ENCODE data around the gene KLHL35. TPM values are rescaled to one million over a fixed set of nuclear protein-coding genes. Genes with fewer than 3 reads are reported as not detected.

Gene KLHL35
- total RNA-seq, 1 donor from 2014 or later: 1.7 TPM

DNA sequence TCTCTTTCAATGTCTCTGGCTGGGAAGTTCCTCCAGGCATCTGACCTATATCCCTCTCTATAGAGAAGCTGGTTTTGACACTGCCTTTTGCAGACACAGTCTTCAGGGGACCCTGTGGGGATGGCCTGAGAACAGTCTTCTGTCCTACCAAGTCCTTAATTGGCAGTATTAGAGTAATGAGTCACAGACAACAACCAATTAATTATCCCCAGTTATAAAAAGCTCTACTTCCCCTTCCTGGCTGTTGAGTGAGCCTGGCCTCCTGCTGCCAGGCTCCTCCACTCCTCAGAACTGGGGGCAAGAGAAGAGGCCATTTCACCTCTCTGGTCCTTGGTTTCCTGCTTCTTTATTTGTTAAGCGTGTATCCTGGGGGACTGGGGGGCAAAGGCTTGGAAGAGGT, 41.2 kb upstream of the KLHL35 start:
- no peak for DNase-seq
- peaks cover 16% of the 10 kb centered on the region for H3K4me1 Mint-ChIP-seq
- H3K27ac Mint-ChIP-seq: no peak overlapping the region
- no peak overlapping the region for H3K4me3 Mint-ChIP-seq
- H3K27me3 Mint-ChIP-seq: peaks cover 2% of the 10 kb centered on the region
- H3K36me3 Mint-ChIP-seq (ENCODE audit: low read depth): no peaks in the 10 kb centered on the region
- H3K9me3 Mint-ChIP-seq: no peaks in the 10 kb centered on the region
- intact Hi-C loops (cut with micrococcal nuclease): loop anchor here (2.0 kb wide), 1 partner anchor 53 kb away; no protein-coding TSS in a partner anchor

DNA sequence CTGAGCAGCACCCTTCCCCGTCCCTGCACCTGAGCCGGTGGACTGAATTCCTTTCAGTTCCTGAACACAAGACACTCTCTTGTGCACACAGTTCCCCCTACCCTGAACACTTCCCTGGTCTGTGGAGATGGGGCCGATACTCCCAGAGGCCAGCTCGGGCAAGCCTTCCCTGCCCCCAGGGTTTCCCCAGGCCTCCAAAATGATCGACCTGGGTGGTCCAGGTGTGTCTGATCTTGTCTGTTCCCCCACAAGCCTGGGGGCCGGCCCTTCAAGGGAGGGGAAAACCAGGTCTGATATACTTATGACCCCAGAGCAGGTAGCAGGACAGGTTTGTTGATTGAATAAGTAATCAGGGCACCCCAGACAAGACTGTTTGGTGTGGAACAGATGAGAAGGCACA, 40.7 kb upstream of the KLHL35 start:
- Mint-ChIP-seq H3K4me1 (peaks cover 16% of the 10 kb centered on the region), H3K4me3 (no peak overlapping the region), H3K27ac (no peak overlapping the region), H3K27me3 (peaks cover 2% of the 10 kb centered on the region), H3K9me3 (no peaks in the 10 kb centered on the region), H3K36me3 (ENCODE audit: low read depth) (no peaks in the 10 kb centered on the region)
- no peak for DNase-seq
- intact Hi-C loops (cut with micrococcal nuclease): loop anchor here (2.0 kb wide), 1 partner anchor 53 kb away; no protein-coding TSS in a partner anchor

DNA sequence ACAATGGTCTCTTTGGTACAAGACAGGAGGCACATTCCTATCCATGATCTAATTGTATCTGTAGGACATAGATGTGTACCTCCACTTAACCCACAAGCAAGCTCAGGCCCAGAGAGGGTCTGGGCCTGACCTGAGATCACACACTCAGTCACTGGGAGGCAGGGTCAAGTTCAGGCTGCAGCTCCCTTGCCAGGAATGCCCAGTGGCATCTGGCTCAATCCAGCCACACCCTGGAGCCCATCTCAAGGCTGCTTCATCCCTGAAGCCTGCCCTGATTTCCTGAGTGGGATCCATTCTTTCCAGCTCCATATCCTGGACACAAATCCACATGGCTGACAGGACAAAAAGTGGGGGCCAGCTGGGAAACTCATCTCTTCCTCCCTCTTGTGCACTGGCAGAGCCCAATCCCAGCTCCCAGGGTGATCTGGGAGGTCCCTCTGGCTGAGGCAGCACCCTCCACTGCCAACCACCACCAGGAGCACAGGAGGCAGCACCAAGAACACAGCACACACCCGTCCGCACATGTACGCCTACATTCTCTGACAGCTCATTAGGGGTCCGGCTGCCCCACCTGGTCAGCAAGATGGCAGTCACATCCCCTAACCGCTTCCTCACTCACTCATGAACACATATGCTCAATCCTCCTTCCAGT, 39.2 kb upstream of the KLHL35 start:
- intact Hi-C loops (cut with micrococcal nuclease): no loop called here
- Mint-ChIP-seq H3K36me3 (ENCODE audit: low read depth) (no peaks in the 10 kb centered on the region), H3K9me3 (no peaks in the 10 kb centered on the region), H3K27ac (no peak overlapping the region), H3K27me3 (peaks cover 2% of the 10 kb centered on the region), H3K4me3 (no peak overlapping the region), H3K4me1 (peaks cover 16% of the 10 kb centered on the region)
- DNase-seq: no peak

DNA sequence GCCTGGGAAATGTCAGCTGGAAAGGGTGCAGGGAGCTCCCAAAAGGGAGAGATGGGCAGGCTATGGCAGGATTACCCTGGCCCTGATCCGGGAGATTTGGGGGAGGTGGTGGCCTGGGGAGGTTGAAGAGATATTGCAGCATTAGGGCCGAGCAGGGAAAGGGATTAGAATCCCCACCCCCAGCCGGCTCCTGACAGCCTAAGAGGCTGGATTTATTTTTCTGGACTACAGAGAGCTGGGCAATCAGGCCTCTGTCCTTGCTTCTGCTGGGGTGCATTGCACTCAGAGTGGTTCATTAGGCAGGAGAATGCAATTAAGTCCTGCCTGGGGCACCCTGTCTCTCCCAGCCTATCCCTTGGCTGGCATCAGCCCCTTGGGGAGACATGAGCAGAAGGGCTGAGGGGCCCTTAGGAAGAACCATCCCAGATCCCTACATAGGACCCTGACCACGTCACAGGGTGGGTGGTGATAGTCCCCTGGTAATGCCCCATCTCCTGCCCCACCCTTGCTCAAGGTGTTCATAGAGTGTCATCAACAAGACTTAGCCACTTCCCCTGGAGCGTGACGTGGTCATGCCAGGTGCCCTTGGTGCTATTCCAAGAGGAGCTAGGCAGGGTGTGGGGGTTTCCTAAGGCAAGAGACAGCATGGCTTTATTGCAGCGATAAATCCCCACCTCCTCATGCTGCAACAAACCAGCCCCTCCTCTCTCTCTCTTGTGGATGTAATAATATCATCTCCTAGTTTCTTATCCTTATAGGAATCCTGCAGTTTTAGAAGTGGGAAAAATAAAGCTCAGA, 38.4 kb upstream of the KLHL35 start:
- H3K36me3 Mint-ChIP-seq (ENCODE audit: low read depth): no peaks in the 10 kb centered on the region
- H3K27ac Mint-ChIP-seq: no peak overlapping the region
- H3K9me3 Mint-ChIP-seq: no peaks in the 10 kb centered on the region
- no peak for DNase-seq
- no peak overlapping the region for H3K4me3 Mint-ChIP-seq
- H3K27me3 Mint-ChIP-seq: peaks cover 2% of the 10 kb centered on the region
- H3K4me1 Mint-ChIP-seq: peaks cover 16% of the 10 kb centered on the region
- intact Hi-C loops (cut with micrococcal nuclease): no loop called here

DNA sequence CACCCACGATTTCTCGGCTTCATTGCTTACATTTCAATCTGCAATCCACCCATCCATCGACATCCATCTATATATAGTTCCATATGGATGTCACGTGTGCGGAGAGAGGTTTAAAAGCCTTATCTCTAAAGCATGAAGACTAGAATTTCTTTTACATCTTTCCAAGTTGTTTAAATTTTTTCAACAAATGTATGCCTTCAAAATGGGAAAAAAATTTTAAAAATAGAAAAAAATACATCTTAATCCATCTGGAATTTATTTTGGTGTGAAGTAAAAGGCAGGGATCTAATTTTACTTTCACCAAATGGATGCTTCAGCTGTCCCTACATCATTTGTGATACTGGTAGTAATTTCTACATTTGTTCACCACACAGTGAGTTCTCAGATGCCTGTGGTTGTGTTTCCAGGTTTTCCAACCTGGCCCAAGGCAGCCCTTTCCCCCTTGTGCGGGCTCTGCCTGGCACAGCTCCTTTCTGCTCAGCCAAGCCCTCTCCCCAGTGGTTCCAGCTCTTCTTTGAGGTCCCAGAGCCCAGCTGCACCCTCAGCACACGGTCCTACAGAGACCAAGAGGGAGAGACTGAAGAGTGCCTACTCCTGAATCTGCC, 37.6 kb upstream of the KLHL35 start:
- Mint-ChIP-seq H3K27me3 (peaks cover 2% of the 10 kb centered on the region), H3K36me3 (ENCODE audit: low read depth) (no peaks in the 10 kb centered on the region), H3K4me1 (peaks cover 9% of the 10 kb centered on the region), H3K9me3 (no peaks in the 10 kb centered on the region), H3K4me3 (no peak overlapping the region), H3K27ac (no peak overlapping the region)
- intact Hi-C loops (cut with micrococcal nuclease): no loop called here
- DNase-seq: no peak

DNA sequence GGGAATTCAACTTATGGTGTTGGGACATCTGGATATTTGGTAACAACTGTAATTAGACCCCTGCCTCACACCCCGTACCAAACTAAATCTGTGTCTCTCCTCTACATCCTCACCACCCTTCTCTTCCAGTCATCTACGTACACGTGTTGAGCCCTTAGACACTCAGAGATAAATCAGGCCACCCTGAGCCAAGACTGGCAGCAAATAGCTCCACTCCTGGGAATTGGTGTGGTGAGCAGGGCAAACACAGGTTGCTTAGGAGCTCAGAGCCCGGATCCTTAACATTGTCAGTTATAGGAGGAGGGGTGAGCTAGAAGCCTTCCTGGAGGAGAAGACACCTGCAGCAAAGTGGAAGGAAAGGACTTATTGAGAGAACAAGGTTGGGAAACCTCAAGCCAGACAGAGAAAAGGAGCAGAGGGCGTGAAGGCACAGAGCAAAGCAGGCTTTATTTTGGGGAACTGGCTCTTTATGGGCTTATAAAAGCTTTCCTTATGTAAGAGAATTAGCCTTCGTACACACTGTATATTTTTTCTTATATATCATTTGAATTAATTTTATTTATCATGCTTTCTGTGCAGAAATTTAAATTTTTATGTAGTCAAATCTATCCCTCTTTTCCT, 36.9 kb upstream of the KLHL35 start:
- Mint-ChIP-seq H3K36me3 (ENCODE audit: low read depth) (no peaks in the 10 kb centered on the region), H3K4me1 (peaks cover 3% of the 10 kb centered on the region)

DNA sequence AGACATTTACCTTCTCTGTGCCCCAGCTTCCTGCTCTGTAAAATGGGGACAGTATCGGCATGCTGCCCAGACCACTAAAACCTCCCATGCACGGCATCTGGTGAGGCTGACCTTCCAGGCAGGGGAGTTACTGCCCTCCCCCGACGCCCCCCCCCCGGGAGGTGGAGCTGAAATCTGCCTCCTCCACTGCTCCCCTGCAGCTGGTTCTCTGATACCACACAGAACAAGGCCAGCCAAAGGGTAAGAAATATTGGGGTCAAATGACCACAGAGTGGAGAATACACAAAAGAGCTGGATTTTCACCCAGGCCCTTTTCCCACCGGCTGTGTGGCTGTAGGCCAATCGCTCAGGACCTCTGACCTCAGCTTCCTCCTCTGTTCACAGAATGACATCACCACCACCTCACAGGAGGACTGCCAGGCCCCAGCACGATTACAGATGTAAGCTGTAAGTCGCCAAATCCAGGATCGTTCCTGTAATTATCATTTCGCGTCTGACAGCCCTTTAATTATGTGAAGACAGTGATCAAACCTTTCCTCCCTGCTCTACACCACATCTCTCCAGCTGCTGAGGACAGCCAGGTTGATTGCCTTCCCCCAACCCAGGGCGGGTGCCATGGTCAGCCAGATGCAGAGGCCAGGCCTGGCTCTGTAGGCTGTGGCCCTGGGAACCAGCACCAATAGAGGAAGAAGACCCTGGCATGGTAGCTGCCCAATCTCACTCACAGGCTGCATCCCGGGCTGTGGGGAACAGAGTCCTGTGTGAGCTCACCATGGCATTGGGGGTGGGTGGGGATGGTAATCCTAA, 35.7 kb upstream of the KLHL35 start:
- H3K4me1 Mint-ChIP-seq: no peaks in the 10 kb centered on the region
- no peak overlapping the region for H3K27ac Mint-ChIP-seq
- H3K36me3 Mint-ChIP-seq (ENCODE audit: low read depth): no peaks in the 10 kb centered on the region
- H3K4me3 Mint-ChIP-seq: no peak overlapping the region
- H3K9me3 Mint-ChIP-seq: no peaks in the 10 kb centered on the region
- H3K27me3 Mint-ChIP-seq: peaks cover 2% of the 10 kb centered on the region
- no peak for DNase-seq
- intact Hi-C loops (cut with micrococcal nuclease): no loop called here

More for the DNA sequence above, 36.9 kb upstream of the KLHL35 start:
- Mint-ChIP-seq H3K27me3 (peaks cover 2% of the 10 kb centered on the region), H3K27ac (no peak overlapping the region), H3K4me3 (no peak overlapping the region), H3K9me3 (no peaks in the 10 kb centered on the region)
- intact Hi-C loops (cut with micrococcal nuclease): no loop called here
- no peak for DNase-seq

DNA sequence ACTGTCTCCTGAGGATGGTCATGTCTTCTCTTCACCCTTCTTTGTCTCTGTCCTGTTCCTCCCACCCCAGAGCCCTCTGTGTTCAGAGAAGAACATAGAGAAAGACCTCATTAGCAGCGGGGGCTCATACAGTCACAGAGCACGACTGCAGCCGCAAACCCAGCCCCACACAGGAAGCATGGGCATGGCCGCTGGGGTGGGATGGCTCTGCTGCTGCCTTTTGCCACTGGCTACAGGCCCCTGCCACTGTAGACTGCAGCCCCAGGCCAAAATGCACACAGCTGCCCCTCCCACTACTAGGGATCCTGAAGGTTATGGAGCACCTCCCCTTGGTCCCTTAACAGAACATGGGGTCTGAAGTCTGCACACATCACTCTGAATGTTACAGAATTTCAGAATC, 34.9 kb upstream of the KLHL35 start:
- H3K27me3 Mint-ChIP-seq: peaks cover 2% of the 10 kb centered on the region
- intact Hi-C loops (cut with micrococcal nuclease): no loop called here
- H3K27ac Mint-ChIP-seq: no peak overlapping the region
- H3K4me1 Mint-ChIP-seq: no peaks in the 10 kb centered on the region
- H3K36me3 Mint-ChIP-seq (ENCODE audit: low read depth): no peaks in the 10 kb centered on the region
- H3K4me3 Mint-ChIP-seq: no peak overlapping the region
- H3K9me3 Mint-ChIP-seq: no peaks in the 10 kb centered on the region
- DNase-seq: no peak

DNA sequence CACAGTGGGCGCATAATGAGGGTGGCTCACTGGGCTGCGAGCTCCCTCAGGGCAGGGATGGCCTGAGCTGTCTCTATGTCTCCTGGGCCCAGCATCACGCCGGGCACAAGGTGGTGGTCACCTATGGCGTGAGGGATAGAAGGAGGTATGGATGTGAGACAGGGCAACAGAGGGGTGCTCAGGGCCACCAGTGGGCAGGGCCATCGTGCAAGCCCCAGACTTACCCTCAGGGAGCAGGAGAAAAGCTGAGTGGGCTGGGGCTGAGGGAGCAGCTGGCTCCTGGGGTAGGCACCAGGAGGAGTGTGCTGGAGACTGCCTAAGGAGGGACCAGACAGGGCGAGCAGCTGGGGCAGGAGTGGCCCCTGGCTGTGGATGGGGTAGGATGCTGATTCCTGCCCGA, 34.3 kb upstream of the KLHL35 start:
- Mint-ChIP-seq H3K4me3 (no peak overlapping the region), H3K36me3 (ENCODE audit: low read depth) (no peaks in the 10 kb centered on the region), H3K27me3 (peaks cover 2% of the 10 kb centered on the region), H3K9me3 (no peaks in the 10 kb centered on the region), H3K27ac (no peak overlapping the region), H3K4me1 (no peaks in the 10 kb centered on the region)
- DNase-seq: no peak
- intact Hi-C loops (cut with micrococcal nuclease): no loop called here

DNA sequence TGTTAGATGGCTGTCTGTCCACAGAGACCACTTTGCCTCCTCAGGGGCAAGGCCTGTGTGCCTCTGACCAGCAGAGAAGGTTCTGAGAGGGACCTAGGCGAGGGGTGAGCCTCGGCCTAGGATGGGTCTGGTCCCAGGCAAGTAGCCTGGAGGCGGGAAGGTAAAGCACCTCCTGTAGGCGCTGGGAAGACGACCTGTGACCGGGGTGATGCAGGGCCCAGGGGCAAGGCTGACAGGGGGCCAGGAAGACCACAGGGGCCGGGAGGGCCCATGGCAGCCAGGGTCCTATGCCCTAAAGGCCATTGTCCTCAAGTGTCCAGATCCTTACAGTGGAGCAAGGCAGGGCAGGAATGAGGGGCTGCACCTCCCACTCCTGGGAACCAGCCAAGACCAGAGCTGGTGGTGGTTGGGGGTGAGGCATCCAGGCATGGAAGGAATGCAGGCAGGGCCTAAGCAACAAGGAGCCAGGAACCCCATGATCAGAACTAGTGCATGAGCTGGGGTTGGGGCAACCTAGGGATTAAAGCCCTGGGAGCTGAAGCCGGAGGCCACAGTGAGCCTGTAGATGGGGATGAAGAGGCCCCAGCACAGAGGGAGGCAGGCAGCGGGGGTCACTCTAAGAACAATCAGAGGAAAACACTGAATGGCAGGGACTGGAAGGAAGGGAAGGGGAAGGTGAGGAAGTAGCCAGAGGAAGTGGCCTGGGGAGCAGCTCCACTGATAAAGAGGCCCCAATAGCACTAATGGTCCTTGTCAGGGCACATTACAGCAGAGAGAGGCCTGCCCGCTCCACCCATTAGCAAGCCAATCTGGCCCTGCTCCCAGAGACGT, 32.9 kb upstream of the KLHL35 start:
- no peak overlapping the region for H3K27ac Mint-ChIP-seq
- intact Hi-C loops (cut with micrococcal nuclease): no loop called here
- no peak for DNase-seq

DNA sequence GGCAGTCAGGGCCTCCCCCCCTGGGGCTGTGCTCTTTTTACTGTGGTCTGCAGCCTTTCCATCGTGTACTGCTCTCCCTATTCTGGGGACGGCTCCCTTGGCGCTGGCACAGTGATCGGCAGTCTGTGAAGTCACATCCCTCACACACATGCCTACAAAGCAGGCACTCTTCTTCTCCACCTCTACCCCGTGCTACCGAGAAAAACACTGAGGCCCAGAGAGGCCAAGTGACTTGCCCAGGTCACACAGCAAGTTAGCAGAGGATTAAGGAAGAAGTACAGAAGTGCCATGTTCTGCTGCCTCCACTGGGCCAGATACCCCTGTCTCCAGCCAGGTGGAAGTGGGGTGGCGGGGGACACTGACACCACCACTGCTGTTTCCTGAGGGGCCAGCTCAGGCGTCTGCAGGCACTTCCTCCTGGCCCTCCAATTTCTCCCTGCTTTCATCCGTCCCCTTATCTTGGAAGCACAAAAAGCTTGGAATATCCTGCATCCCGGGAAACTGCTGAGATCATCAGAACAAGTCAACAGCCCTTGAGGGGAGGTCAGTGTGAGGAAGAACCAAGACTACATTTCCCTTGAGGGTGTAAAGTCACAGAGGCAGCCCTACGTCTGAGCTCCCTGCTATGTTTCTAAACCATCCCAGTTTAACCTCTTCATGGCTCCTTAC, 30.2 kb upstream of the KLHL35 start:
- no peak for DNase-seq
- H3K4me3 Mint-ChIP-seq: no peak overlapping the region
- no peaks in the 10 kb centered on the region for H3K9me3 Mint-ChIP-seq
- H3K36me3 Mint-ChIP-seq (ENCODE audit: low read depth): no peaks in the 10 kb centered on the region
- no peaks in the 10 kb centered on the region for H3K27me3 Mint-ChIP-seq
- intact Hi-C loops (cut with micrococcal nuclease): no loop called here
- no peaks in the 10 kb centered on the region for H3K4me1 Mint-ChIP-seq
- H3K27ac Mint-ChIP-seq: no peak overlapping the region

More for the DNA sequence above, 32.9 kb upstream of the KLHL35 start:
- H3K27me3 Mint-ChIP-seq: peaks cover under 1% of the 10 kb centered on the region
- H3K36me3 Mint-ChIP-seq (ENCODE audit: low read depth): no peaks in the 10 kb centered on the region
- no peak overlapping the region for H3K4me3 Mint-ChIP-seq
- H3K9me3 Mint-ChIP-seq: no peaks in the 10 kb centered on the region
- H3K4me1 Mint-ChIP-seq: no peaks in the 10 kb centered on the region

DNA sequence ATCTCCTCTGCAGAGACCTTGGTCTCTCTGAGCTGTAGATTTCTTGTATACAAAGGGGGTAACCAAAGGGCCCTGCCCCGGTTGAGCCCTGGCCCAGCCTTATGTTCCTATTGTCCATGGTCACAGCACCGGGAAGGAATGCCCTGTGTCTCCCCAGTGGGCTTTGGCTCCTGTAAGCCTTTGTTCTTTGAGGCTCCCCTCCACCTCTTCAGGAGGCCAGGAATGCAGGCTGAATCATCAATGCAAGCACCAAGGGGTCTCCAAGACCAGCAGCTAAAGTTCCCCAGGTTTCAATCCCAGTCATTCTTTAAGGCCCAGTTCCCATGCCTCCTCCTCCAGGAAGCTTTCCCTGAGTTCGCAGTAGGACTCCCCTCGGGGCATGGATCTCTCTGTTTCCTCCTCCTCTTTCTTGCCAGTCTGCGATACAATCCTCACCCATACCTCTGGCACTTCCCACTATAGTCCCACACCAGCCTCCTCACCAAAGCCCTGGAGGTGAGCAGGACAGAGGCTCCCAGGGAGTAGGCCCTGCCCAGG, 29.2 kb upstream of the KLHL35 start:
- Mint-ChIP-seq H3K36me3 (ENCODE audit: low read depth) (no peaks in the 10 kb centered on the region), H3K4me3 (no peak overlapping the region), H3K9me3 (no peaks in the 10 kb centered on the region), H3K27ac (no peak overlapping the region), H3K27me3 (no peaks in the 10 kb centered on the region), H3K4me1 (no peaks in the 10 kb centered on the region)
- no peak for DNase-seq
- intact Hi-C loops (cut with micrococcal nuclease): no loop called here

All from activated CD4-positive, alpha-beta T cell treated with anti-CD3 and anti-CD28 coated beads, Interleukin-2, amount 10 ng/mL, durations not matched to agents 24 days and 14 days (primary cell).